WTC11 (cell line): Measurements from ENCODE around the gene ZNF723. TPM values are rescaled to one million over a fixed set of nuclear protein-coding genes. Genes with fewer than 3 reads are reported as not detected.

Experiments used
- ATAC-seq: fragments of 200-7000 bp; cut with Tn5 transposase; 2 replicates; pipeline ENCODE4 v1.10.0; 2021; ENCODE audit warnings: mild to moderate bottlenecking, moderate library complexity
- CTCF ChIA-PET: fragments of 300-600 bp; sonication (Branson Sonifier 250); formaldehyde crosslinking; loops from one replicate; lab custom pipeline; 2021; ENCODE audit warnings: antibody characterized with exemption; lab: Charles Lee
- POLR2A ChIA-PET: fragments of 350-600 bp; sonication (Branson Sonifier 250); formaldehyde crosslinking; loops from one replicate; lab custom pipeline; 2021; ENCODE audit warnings: antibody characterized with exemption; lab: Charles Lee
- DNase-seq: peaks from one replicate; pipeline ENCODE4 v3.0.0; 2021; ENCODE audit warnings: low spot score
- H3K27ac Mint-ChIP-seq: 2 replicates; pipeline ENCODE4 v1.8.0; 2021; ENCODE audit warnings: mixed read lengths
- H3K27me3 Mint-ChIP-seq: 2 replicates; pipeline ENCODE4 v1.8.0; 2021; ENCODE audit warnings: low read depth, mild to moderate bottlenecking, moderate library complexity, mixed read lengths
- H3K36me3 Mint-ChIP-seq: 2 replicates; pipeline ENCODE4 v1.8.0; 2021; ENCODE audit warnings: mixed read lengths
- H3K4me1 Mint-ChIP-seq: 2 replicates; pipeline ENCODE4 v1.8.0; 2022; ENCODE audit warnings: mixed read lengths
- H3K4me3 Mint-ChIP-seq: 2 replicates; pipeline ENCODE4 v1.8.0; 2021; ENCODE audit warnings: mild to moderate bottlenecking, moderate library complexity, mixed read lengths
- H3K9me3 Mint-ChIP-seq: 2 replicates; pipeline ENCODE4 v1.8.0; 2021; ENCODE audit warnings: mixed read lengths
- CREB1 ChIP-seq: sonication (generic); formaldehyde crosslinking; IDR thresholded peaks from 2 replicates; pipeline ENCODE4 v1.8.0; 2023; ENCODE audit warnings: mild to moderate bottlenecking, missing genetic modification reagents
- ETV6 ChIP-seq: sonication (generic); formaldehyde crosslinking; IDR thresholded peaks from 2 replicates; pipeline ENCODE4 v1.8.1; 2022; ENCODE audit warnings: mild to moderate bottlenecking, missing genetic modification reagents
- FOXK1 ChIP-seq: sonication (generic); formaldehyde crosslinking; IDR thresholded peaks from 2 replicates; pipeline ENCODE4 v1.8.0; 2022; ENCODE audit warnings: mild to moderate bottlenecking, moderate library complexity, missing genetic modification reagents
- GABPB1 ChIP-seq: sonication (generic); formaldehyde crosslinking; IDR thresholded peaks from 2 replicates; pipeline ENCODE4 v1.8.1; 2023; ENCODE audit warnings: mild to moderate bottlenecking, missing genetic modification reagents
- JAZF1 ChIP-seq: fragments of 250-450 bp; sonication (Bioruptor Pico); IDR thresholded peaks from 2 replicates; pipeline ENCODE4 v1.9.0; 2021; ENCODE audit warnings: moderate library complexity, mild to moderate bottlenecking, inconsistent platforms
- JUN ChIP-seq: sonication (generic); formaldehyde crosslinking; IDR thresholded peaks from 2 replicates; pipeline ENCODE4 v1.8.0; 2023; ENCODE audit warnings: mild to moderate bottlenecking, missing genetic modification reagents
- NR2C2 ChIP-seq: sonication (generic); formaldehyde crosslinking; IDR thresholded peaks from 2 replicates; pipeline ENCODE4 v1.8.0; 2022; ENCODE audit warnings: mild to moderate bottlenecking, missing genetic modification reagents
- NR3C1 ChIP-seq: sonication (generic); formaldehyde crosslinking; conservative IDR thresholded peaks from 2 replicates; pipeline ENCODE4 v1.8.1; 2023; ENCODE audit warnings: low read depth, mild to moderate bottlenecking, missing genetic modification reagents
- RORB ChIP-seq: fragments of 250-450 bp; sonication (Bioruptor Pico); IDR thresholded peaks from 2 replicates; pipeline ENCODE4 v1.9.0; 2021; ENCODE audit warnings: mild to moderate bottlenecking
- TCF7 ChIP-seq: sonication (generic); formaldehyde crosslinking; IDR thresholded peaks from 2 replicates; pipeline ENCODE4 v1.8.0; 2022; ENCODE audit warnings: mild to moderate bottlenecking, low read depth, missing genetic modification reagents, moderate library complexity
- TEAD4 ChIP-seq: sonication (generic); formaldehyde crosslinking; IDR thresholded peaks from 2 replicates; pipeline ENCODE4 v1.8.0; 2022; ENCODE audit warnings: mild to moderate bottlenecking, missing genetic modification reagents
- TP53 ChIP-seq: sonication (generic); formaldehyde crosslinking; IDR thresholded peaks from 2 replicates; pipeline ENCODE4 v1.8.1; 2023; ENCODE audit warnings: mild to moderate bottlenecking, missing genetic modification reagents
- ZBTB21 ChIP-seq: sonication (generic); formaldehyde crosslinking; IDR thresholded peaks from 2 replicates; pipeline ENCODE4 v1.8.1; 2023; ENCODE audit warnings: mild to moderate bottlenecking, missing genetic modification reagents, borderline replicate concordance
- ZMAT4 ChIP-seq: fragments of 250-450 bp; sonication (Bioruptor Pico); IDR thresholded peaks from 2 replicates; pipeline ENCODE4 v1.9.0; 2021; ENCODE audit warnings: mild to moderate bottlenecking
- ZNF219 ChIP-seq: sonication (generic); formaldehyde crosslinking; IDR thresholded peaks from 2 replicates; pipeline ENCODE4 v1.8.0; 2023; ENCODE audit warnings: missing genetic modification reagents, mild to moderate bottlenecking, borderline replicate concordance
- ZNF232 ChIP-seq: sonication (generic); formaldehyde crosslinking; IDR thresholded peaks from 2 replicates; pipeline ENCODE4 v1.8.0; 2022; ENCODE audit warnings: mild to moderate bottlenecking, missing genetic modification reagents
- ZNF423 ChIP-seq: fragments of 250-450 bp; sonication (Bioruptor Pico); IDR thresholded peaks from 2 replicates; pipeline ENCODE4 v2.1.2; 2022; ENCODE audit warnings: mild to moderate bottlenecking, moderate library complexity
- ZNF671 ChIP-seq: fragments of 250-450 bp; sonication (Bioruptor Pico); IDR thresholded peaks from 2 replicates; pipeline ENCODE4 v1.8.0; 2021; ENCODE audit warnings: mild to moderate bottlenecking
- total RNA-seq: library from RNA; stranded (reverse); gene quantifications from 3 replicates; pipeline ENCODE4 v1.2.3, GENCODE V29; 2021
- TF ChIP-seq, protein P1 (sequence below): fragments of 250-450 bp; sonication (Bioruptor Pico); IDR thresholded peaks from 2 replicates; pipeline ENCODE4 v1.9.0; 2021; ENCODE audit warnings: mild to moderate bottlenecking, borderline replicate concordance
- TF ChIP-seq, protein P2 (sequence below): sonication (generic); formaldehyde crosslinking; IDR thresholded peaks from 2 replicates; pipeline ENCODE4 v1.8.0; 2022; ENCODE audit warnings: mild to moderate bottlenecking, missing genetic modification reagents
- TF ChIP-seq, protein P3 (sequence below): sonication (generic); formaldehyde crosslinking; IDR thresholded peaks from 2 replicates; pipeline ENCODE4 v1.8.1; 2022; ENCODE audit warnings: low read depth, missing genetic modification reagents, borderline replicate concordance
- TF ChIP-seq, protein P4 (sequence below): fragments of 250-450 bp; sonication (Bioruptor Pico); IDR thresholded peaks from 2 replicates; pipeline ENCODE4 v1.8.0; 2021; ENCODE audit warnings: mild to moderate bottlenecking
- TF ChIP-seq, protein P5 (sequence below): sonication (generic); formaldehyde crosslinking; IDR thresholded peaks from 2 replicates; pipeline ENCODE4 v1.8.1; 2023; ENCODE audit warnings: mild to moderate bottlenecking, missing genetic modification reagents

Gene ZNF723
- total RNA-seq, 1 experiment from 2014 or later = not detected

DNA sequence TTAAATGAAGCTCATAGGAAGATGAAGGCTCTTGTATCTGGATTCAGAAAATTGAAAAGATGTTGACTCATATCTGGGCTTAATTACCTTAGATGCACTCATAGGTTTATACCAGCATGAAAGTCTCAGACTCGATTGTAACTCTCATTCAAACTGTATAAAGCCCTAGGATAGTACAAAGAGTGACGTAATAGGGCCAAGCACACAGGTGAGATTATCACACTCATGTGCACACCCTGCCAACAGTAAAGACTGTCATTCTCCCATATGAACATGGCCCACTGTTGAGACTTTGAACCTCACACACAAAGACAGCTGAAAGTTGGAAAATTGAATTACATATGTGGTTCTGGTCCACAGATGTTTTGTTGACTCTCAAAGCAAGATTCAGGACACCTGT is 18.0 kb upstream of the ZNF723 start:
- TF ChIP-seq GABPB1 (no peak), ZNF423 (CRISPR knock-in tag) (no peak), ZNF671 (CRISPR knock-in tag) (no peak), TCF7 (CRISPR knock-in tag) (no peak), FOXK1 (CRISPR knock-in tag) (no peak), JUN (CRISPR knock-in tag) (no peak), ZNF232 (CRISPR knock-in tag) (no peak), NR2C2 (no peak), TP53 (no peak)
- TF ChIP-seq, protein P1, sequence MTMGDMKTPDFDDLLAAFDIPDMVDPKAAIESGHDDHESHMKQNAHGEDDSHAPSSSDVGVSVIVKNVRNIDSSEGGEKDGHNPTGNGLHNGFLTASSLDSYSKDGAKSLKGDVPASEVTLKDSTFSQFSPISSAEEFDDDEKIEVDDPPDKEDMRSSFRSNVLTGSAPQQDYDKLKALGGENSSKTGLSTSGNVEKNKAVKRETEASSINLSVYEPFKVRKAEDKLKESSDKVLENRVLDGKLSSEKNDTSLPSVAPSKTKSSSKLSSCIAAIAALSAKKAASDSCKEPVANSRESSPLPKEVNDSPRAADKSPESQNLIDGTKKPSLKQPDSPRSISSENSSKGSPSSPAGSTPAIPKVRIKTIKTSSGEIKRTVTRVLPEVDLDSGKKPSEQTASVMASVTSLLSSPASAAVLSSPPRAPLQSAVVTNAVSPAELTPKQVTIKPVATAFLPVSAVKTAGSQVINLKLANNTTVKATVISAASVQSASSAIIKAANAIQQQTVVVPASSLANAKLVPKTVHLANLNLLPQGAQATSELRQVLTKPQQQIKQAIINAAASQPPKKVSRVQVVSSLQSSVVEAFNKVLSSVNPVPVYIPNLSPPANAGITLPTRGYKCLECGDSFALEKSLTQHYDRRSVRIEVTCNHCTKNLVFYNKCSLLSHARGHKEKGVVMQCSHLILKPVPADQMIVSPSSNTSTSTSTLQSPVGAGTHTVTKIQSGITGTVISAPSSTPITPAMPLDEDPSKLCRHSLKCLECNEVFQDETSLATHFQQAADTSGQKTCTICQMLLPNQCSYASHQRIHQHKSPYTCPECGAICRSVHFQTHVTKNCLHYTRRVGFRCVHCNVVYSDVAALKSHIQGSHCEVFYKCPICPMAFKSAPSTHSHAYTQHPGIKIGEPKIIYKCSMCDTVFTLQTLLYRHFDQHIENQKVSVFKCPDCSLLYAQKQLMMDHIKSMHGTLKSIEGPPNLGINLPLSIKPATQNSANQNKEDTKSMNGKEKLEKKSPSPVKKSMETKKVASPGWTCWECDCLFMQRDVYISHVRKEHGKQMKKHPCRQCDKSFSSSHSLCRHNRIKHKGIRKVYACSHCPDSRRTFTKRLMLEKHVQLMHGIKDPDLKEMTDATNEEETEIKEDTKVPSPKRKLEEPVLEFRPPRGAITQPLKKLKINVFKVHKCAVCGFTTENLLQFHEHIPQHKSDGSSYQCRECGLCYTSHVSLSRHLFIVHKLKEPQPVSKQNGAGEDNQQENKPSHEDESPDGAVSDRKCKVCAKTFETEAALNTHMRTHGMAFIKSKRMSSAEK (CRISPR knock-in tag) = no peak
- TF ChIP-seq, protein P2, sequence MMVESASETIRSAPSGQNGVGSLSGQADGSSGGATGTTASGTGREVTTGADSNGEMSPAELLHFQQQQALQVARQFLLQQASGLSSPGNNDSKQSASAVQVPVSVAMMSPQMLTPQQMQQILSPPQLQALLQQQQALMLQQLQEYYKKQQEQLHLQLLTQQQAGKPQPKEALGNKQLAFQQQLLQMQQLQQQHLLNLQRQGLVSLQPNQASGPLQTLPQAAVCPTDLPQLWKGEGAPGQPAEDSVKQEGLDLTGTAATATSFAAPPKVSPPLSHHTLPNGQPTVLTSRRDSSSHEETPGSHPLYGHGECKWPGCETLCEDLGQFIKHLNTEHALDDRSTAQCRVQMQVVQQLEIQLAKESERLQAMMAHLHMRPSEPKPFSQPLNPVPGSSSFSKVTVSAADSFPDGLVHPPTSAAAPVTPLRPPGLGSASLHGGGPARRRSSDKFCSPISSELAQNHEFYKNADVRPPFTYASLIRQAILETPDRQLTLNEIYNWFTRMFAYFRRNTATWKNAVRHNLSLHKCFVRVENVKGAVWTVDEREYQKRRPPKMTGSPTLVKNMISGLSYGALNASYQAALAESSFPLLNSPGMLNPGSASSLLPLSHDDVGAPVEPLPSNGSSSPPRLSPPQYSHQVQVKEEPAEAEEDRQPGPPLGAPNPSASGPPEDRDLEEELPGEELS (CRISPR knock-in tag) = no peak
- TF ChIP-seq, protein P3, sequence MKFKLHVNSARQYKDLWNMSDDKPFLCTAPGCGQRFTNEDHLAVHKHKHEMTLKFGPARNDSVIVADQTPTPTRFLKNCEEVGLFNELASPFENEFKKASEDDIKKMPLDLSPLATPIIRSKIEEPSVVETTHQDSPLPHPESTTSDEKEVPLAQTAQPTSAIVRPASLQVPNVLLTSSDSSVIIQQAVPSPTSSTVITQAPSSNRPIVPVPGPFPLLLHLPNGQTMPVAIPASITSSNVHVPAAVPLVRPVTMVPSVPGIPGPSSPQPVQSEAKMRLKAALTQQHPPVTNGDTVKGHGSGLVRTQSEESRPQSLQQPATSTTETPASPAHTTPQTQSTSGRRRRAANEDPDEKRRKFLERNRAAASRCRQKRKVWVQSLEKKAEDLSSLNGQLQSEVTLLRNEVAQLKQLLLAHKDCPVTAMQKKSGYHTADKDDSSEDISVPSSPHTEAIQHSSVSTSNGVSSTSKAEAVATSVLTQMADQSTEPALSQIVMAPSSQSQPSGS (CRISPR knock-in tag) = no peak
- TF ChIP-seq, protein P4, sequence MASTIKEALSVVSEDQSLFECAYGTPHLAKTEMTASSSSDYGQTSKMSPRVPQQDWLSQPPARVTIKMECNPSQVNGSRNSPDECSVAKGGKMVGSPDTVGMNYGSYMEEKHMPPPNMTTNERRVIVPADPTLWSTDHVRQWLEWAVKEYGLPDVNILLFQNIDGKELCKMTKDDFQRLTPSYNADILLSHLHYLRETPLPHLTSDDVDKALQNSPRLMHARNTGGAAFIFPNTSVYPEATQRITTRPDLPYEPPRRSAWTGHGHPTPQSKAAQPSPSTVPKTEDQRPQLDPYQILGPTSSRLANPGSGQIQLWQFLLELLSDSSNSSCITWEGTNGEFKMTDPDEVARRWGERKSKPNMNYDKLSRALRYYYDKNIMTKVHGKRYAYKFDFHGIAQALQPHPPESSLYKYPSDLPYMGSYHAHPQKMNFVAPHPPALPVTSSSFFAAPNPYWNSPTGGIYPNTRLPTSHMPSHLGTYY (CRISPR knock-in tag) = no peak
- H3K27ac Mint-ChIP-seq = no peak overlapping the region
- no peaks in the 10 kb centered on the region; the same call in none of the 2 replicates for H3K27me3 Mint-ChIP-seq
- no peaks in the 10 kb centered on the region for H3K4me1 Mint-ChIP-seq
- CTCF ChIA-PET = no interaction called here
- peaks cover 93% of the 10 kb centered on the region for H3K9me3 Mint-ChIP-seq
- peaks cover 81% of the 10 kb centered on the region for H3K36me3 Mint-ChIP-seq
- POLR2A ChIA-PET = no interaction called here
- no peak overlapping the region for H3K4me3 Mint-ChIP-seq
- ATAC-seq (no peak), DNase-seq (no peak)

DNA sequence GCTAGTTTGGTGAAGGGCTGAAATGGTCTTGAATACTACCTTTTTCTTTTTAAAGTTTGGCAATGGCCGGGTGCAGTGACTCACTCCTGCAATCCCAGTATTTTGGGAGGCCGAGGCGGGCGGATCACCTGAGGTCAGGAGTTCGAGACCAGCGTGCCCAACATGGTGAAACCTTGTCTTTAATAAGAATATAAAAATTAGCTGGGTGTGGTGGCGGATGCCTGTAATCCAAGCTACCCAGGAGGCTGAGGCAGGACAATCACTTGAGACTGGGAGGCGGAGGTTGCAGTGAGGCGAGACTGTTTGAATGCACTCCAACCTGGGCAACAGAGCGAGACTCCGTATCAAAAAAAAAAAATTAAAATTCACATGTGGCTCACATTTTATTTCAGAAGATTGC is 880 bp upstream of the ZNF723 start:
- Mint-ChIP-seq H3K36me3 (peaks cover 48% of the 10 kb centered on the region), H3K27me3 (no peaks in the 10 kb centered on the region), H3K4me1 (no peaks in the 10 kb centered on the region), H3K27ac (no peak overlapping the region), H3K4me3 (no peak overlapping the region), H3K9me3 (peaks cover 57% of the 10 kb centered on the region)
- CTCF ChIA-PET = no interaction called here
- POLR2A ChIA-PET = no interaction called here
- ATAC-seq (no peak), DNase-seq (no peak)
- TF ChIP-seq, protein P2 (CRISPR knock-in tag) = no peak
- TF ChIP-seq GABPB1 (no peak), ETV6 (no peak), TCF7 (CRISPR knock-in tag) (no peak), JAZF1 (no peak), CREB1 (CRISPR knock-in tag) (no peak), ZNF219 (CRISPR knock-in tag) (no peak), NR3C1 (CRISPR knock-in tag) (no peak), ZBTB21 (CRISPR knock-in tag) (no peak), TEAD4 (no peak), RORB (CRISPR knock-in tag) (no peak), ZMAT4 (CRISPR knock-in tag) (no peak)
- TF ChIP-seq, protein P5, sequence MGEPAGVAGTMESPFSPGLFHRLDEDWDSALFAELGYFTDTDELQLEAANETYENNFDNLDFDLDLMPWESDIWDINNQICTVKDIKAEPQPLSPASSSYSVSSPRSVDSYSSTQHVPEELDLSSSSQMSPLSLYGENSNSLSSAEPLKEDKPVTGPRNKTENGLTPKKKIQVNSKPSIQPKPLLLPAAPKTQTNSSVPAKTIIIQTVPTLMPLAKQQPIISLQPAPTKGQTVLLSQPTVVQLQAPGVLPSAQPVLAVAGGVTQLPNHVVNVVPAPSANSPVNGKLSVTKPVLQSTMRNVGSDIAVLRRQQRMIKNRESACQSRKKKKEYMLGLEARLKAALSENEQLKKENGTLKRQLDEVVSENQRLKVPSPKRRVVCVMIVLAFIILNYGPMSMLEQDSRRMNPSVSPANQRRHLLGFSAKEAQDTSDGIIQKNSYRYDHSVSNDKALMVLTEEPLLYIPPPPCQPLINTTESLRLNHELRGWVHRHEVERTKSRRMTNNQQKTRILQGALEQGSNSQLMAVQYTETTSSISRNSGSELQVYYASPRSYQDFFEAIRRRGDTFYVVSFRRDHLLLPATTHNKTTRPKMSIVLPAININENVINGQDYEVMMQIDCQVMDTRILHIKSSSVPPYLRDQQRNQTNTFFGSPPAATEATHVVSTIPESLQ = no peak
